WTC11 (cell line): ENCODE measurements around the gene LGR6. TPM values are rescaled to one million over a fixed set of nuclear protein-coding genes. Genes with fewer than 3 reads are reported as not detected.

Experiments used
- ATAC-seq: fragments of 200-7000 bp; cut with Tn5 transposase; 2 replicates; pipeline ENCODE4 v1.10.0; 2021; ENCODE audit warnings: mild to moderate bottlenecking, moderate library complexity
- CTCF ChIA-PET: fragments of 300-600 bp; sonication (Branson Sonifier 250); formaldehyde crosslinking; loops from one replicate; lab custom pipeline; 2021; ENCODE audit warnings: antibody characterized with exemption; lab: Charles Lee
- POLR2A ChIA-PET: fragments of 350-600 bp; sonication (Branson Sonifier 250); formaldehyde crosslinking; loops from one replicate; lab custom pipeline; 2021; ENCODE audit warnings: antibody characterized with exemption; lab: Charles Lee
- DNase-seq: peaks from one replicate; pipeline ENCODE4 v3.0.0; 2021; ENCODE audit warnings: low spot score
- H3K27ac Mint-ChIP-seq: 2 replicates; pipeline ENCODE4 v1.8.0; 2021; ENCODE audit warnings: mixed read lengths
- H3K27me3 Mint-ChIP-seq: 2 replicates; pipeline ENCODE4 v1.8.0; 2021; ENCODE audit warnings: low read depth, mild to moderate bottlenecking, moderate library complexity, mixed read lengths
- H3K36me3 Mint-ChIP-seq: 2 replicates; pipeline ENCODE4 v1.8.0; 2021; ENCODE audit warnings: mixed read lengths
- H3K4me1 Mint-ChIP-seq: 2 replicates; pipeline ENCODE4 v1.8.0; 2022; ENCODE audit warnings: mixed read lengths
- H3K4me3 Mint-ChIP-seq: 2 replicates; pipeline ENCODE4 v1.8.0; 2021; ENCODE audit warnings: mild to moderate bottlenecking, moderate library complexity, mixed read lengths
- H3K9me3 Mint-ChIP-seq: 2 replicates; pipeline ENCODE4 v1.8.0; 2021; ENCODE audit warnings: mixed read lengths
- CBFB ChIP-seq: sonication (generic); formaldehyde crosslinking; IDR thresholded peaks from 2 replicates; pipeline ENCODE4 v1.8.1; 2022; ENCODE audit warnings: mild to moderate bottlenecking, low read depth, missing genetic modification reagents
- ELF4 ChIP-seq: sonication (generic); formaldehyde crosslinking; IDR thresholded peaks from 2 replicates; pipeline ENCODE4 v1.8.1; 2022; ENCODE audit warnings: low read depth, mild to moderate bottlenecking, moderate library complexity, missing genetic modification reagents
- FOXK1 ChIP-seq: sonication (generic); formaldehyde crosslinking; IDR thresholded peaks from 2 replicates; pipeline ENCODE4 v1.8.0; 2022; ENCODE audit warnings: mild to moderate bottlenecking, moderate library complexity, missing genetic modification reagents
- FOXP1 ChIP-seq: sonication (generic); formaldehyde crosslinking; IDR thresholded peaks from 2 replicates; pipeline ENCODE4 v1.8.0; 2022; ENCODE audit warnings: missing genetic modification reagents, mild to moderate bottlenecking, moderate library complexity, borderline replicate concordance
- RELA ChIP-seq: sonication (generic); formaldehyde crosslinking; IDR thresholded peaks from 2 replicates; pipeline ENCODE4 v1.8.1; 2022; ENCODE audit warnings: missing genetic modification reagents, mild to moderate bottlenecking, borderline replicate concordance
- TEAD4 ChIP-seq: sonication (generic); formaldehyde crosslinking; IDR thresholded peaks from 2 replicates; pipeline ENCODE4 v1.8.0; 2022; ENCODE audit warnings: mild to moderate bottlenecking, missing genetic modification reagents
- ZNF219 ChIP-seq: sonication (generic); formaldehyde crosslinking; IDR thresholded peaks from 2 replicates; pipeline ENCODE4 v1.8.0; 2023; ENCODE audit warnings: missing genetic modification reagents, mild to moderate bottlenecking, borderline replicate concordance
- ZNF263 ChIP-seq: sonication (generic); formaldehyde crosslinking; IDR thresholded peaks from 2 replicates; pipeline ENCODE4 v1.8.1; 2022; ENCODE audit warnings: low read depth, mild to moderate bottlenecking, moderate library complexity, missing genetic modification reagents
- ZNF317 ChIP-seq: sonication (generic); formaldehyde crosslinking; IDR thresholded peaks from 2 replicates; pipeline ENCODE4 v1.8.1; 2023; ENCODE audit warnings: low read depth, mild to moderate bottlenecking, moderate library complexity, missing genetic modification reagents, borderline replicate concordance
- ZNF396 ChIP-seq: fragments of 250-450 bp; sonication (Bioruptor Pico); IDR thresholded peaks from 2 replicates; pipeline ENCODE4 v1.8.0; 2021; ENCODE audit warnings: mild to moderate bottlenecking, moderate library complexity, borderline replicate concordance
- total RNA-seq: library from RNA; stranded (reverse); gene quantifications from 3 replicates; pipeline ENCODE4 v1.2.3, GENCODE V29; 2021
- TF ChIP-seq, protein P1 (sequence below): sonication (generic); formaldehyde crosslinking; IDR thresholded peaks from 2 replicates; pipeline ENCODE4 v1.8.1; 2022; ENCODE audit warnings: low read depth, missing genetic modification reagents, borderline replicate concordance
- TF ChIP-seq, protein P2 (sequence below): sonication (generic); formaldehyde crosslinking; IDR thresholded peaks from 2 replicates; pipeline ENCODE4 v1.8.0; 2022; ENCODE audit warnings: mild to moderate bottlenecking, missing genetic modification reagents
- TF ChIP-seq, protein P3 (sequence below): sonication (generic); formaldehyde crosslinking; IDR thresholded peaks from 2 replicates; pipeline ENCODE4 v1.8.0; 2022; ENCODE audit warnings: mild to moderate bottlenecking, missing genetic modification reagents
- TF ChIP-seq, protein P4 (sequence below): sonication (generic); formaldehyde crosslinking; IDR thresholded peaks from 2 replicates; pipeline ENCODE4 v1.8.0; 2022; ENCODE audit warnings: missing genetic modification reagents
- TF ChIP-seq, protein P5 (sequence below): sonication (generic); formaldehyde crosslinking; IDR thresholded peaks from 2 replicates; pipeline ENCODE4 v1.8.0; 2022; ENCODE audit warnings: mild to moderate bottlenecking, missing genetic modification reagents
- TF ChIP-seq, protein P6 (sequence below): fragments of 250-450 bp; sonication (Bioruptor Pico); IDR thresholded peaks from 2 replicates; pipeline ENCODE4 v2.1.2; 2022; ENCODE audit warnings: mild to moderate bottlenecking, moderate library complexity
- TF ChIP-seq, protein P7 (sequence below): fragments of 200-600 bp; IDR thresholded peaks from 2 replicates; pipeline ENCODE4 v1.8.0; 2022; ENCODE audit warnings: antibody characterized with exemption

The LGR6 gene
- total RNA-seq, 1 experiment from 2014 or later: 1.1 TPM

DNA sequence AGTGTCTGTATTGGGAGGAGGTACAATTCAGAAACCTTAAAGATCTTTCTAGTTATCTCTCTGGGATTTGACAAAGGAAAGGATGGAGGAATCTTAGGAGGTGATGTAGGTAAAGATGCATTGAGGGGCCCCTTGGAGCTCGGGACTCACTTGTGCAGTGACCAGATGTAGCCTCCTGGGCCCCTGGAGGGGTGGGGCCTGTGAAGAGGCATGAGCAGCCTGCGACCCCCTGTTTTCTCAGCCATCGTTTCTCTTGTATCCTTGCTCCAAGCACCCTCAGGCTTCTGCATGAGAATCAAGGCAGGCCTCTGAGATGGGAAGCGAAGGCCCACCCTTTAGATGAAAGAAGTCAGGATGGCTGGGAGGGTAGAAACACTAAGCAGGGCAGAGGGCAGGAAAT, 39.6 kb downstream of the LGR6 start:
- Mint-ChIP-seq H3K4me3 (no peak overlapping the region), H3K4me1 (peaks cover 45% of the 10 kb centered on the region), H3K9me3 (no peaks in the 10 kb centered on the region), H3K27me3 (peaks cover 4% of the 10 kb centered on the region; the same call in 1 of the 2 replicates), H3K36me3 (no peaks in the 10 kb centered on the region), H3K27ac (no peak overlapping the region)
- TF ChIP-seq, protein P1, sequence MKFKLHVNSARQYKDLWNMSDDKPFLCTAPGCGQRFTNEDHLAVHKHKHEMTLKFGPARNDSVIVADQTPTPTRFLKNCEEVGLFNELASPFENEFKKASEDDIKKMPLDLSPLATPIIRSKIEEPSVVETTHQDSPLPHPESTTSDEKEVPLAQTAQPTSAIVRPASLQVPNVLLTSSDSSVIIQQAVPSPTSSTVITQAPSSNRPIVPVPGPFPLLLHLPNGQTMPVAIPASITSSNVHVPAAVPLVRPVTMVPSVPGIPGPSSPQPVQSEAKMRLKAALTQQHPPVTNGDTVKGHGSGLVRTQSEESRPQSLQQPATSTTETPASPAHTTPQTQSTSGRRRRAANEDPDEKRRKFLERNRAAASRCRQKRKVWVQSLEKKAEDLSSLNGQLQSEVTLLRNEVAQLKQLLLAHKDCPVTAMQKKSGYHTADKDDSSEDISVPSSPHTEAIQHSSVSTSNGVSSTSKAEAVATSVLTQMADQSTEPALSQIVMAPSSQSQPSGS (CRISPR knock-in tag): no peak
- TF ChIP-seq, protein P2, sequence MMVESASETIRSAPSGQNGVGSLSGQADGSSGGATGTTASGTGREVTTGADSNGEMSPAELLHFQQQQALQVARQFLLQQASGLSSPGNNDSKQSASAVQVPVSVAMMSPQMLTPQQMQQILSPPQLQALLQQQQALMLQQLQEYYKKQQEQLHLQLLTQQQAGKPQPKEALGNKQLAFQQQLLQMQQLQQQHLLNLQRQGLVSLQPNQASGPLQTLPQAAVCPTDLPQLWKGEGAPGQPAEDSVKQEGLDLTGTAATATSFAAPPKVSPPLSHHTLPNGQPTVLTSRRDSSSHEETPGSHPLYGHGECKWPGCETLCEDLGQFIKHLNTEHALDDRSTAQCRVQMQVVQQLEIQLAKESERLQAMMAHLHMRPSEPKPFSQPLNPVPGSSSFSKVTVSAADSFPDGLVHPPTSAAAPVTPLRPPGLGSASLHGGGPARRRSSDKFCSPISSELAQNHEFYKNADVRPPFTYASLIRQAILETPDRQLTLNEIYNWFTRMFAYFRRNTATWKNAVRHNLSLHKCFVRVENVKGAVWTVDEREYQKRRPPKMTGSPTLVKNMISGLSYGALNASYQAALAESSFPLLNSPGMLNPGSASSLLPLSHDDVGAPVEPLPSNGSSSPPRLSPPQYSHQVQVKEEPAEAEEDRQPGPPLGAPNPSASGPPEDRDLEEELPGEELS (CRISPR knock-in tag): no peak
- TF ChIP-seq ZNF317 (no peak), ZNF396 (CRISPR knock-in tag) (no peak), TEAD4 (no peak), ZNF219 (CRISPR knock-in tag) (no peak), CBFB (CRISPR knock-in tag) (no peak), RELA (CRISPR knock-in tag) (no peak), ELF4 (CRISPR knock-in tag) (no peak), FOXK1 (CRISPR knock-in tag) (no peak), ZNF263 (no peak), FOXP1 (CRISPR knock-in tag) (no peak)
- TF ChIP-seq, protein P3, sequence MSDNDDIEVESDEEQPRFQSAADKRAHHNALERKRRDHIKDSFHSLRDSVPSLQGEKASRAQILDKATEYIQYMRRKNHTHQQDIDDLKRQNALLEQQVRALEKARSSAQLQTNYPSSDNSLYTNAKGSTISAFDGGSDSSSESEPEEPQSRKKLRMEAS: no peak
- TF ChIP-seq, protein P4, sequence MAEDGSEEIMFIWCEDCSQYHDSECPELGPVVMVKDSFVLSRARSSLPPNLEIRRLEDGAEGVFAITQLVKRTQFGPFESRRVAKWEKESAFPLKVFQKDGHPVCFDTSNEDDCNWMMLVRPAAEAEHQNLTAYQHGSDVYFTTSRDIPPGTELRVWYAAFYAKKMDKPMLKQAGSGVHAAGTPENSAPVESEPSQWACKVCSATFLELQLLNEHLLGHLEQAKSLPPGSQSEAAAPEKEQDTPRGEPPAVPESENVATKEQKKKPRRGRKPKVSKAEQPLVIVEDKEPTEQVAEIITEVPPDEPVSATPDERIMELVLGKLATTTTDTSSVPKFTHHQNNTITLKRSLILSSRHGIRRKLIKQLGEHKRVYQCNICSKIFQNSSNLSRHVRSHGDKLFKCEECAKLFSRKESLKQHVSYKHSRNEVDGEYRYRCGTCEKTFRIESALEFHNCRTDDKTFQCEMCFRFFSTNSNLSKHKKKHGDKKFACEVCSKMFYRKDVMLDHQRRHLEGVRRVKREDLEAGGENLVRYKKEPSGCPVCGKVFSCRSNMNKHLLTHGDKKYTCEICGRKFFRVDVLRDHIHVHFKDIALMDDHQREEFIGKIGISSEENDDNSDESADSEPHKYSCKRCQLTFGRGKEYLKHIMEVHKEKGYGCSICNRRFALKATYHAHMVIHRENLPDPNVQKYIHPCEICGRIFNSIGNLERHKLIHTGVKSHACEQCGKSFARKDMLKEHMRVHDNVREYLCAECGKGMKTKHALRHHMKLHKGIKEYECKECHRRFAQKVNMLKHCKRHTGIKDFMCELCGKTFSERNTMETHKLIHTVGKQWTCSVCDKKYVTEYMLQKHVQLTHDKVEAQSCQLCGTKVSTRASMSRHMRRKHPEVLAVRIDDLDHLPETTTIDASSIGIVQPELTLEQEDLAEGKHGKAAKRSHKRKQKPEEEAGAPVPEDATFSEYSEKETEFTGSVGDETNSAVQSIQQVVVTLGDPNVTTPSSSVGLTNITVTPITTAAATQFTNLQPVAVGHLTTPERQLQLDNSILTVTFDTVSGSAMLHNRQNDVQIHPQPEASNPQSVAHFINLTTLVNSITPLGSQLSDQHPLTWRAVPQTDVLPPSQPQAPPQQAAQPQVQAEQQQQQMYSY (CRISPR knock-in tag): no peak
- TF ChIP-seq, protein P5, sequence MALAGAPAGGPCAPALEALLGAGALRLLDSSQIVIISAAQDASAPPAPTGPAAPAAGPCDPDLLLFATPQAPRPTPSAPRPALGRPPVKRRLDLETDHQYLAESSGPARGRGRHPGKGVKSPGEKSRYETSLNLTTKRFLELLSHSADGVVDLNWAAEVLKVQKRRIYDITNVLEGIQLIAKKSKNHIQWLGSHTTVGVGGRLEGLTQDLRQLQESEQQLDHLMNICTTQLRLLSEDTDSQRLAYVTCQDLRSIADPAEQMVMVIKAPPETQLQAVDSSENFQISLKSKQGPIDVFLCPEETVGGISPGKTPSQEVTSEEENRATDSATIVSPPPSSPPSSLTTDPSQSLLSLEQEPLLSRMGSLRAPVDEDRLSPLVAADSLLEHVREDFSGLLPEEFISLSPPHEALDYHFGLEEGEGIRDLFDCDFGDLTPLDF (CRISPR knock-in tag): no peak
- TF ChIP-seq, protein P6, sequence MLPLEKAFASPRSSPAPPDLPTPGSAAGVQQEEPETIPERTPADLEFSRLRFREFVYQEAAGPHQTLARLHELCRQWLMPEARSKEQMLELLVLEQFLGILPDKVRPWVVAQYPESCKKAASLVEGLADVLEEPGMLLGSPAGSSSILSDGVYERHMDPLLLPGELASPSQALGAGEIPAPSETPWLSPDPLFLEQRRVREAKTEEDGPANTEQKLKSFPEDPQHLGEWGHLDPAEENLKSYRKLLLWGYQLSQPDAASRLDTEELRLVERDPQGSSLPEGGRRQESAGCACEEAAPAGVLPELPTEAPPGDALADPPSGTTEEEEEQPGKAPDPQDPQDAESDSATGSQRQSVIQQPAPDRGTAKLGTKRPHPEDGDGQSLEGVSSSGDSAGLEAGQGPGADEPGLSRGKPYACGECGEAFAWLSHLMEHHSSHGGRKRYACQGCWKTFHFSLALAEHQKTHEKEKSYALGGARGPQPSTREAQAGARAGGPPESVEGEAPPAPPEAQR: no peak
- TF ChIP-seq, protein P7, sequence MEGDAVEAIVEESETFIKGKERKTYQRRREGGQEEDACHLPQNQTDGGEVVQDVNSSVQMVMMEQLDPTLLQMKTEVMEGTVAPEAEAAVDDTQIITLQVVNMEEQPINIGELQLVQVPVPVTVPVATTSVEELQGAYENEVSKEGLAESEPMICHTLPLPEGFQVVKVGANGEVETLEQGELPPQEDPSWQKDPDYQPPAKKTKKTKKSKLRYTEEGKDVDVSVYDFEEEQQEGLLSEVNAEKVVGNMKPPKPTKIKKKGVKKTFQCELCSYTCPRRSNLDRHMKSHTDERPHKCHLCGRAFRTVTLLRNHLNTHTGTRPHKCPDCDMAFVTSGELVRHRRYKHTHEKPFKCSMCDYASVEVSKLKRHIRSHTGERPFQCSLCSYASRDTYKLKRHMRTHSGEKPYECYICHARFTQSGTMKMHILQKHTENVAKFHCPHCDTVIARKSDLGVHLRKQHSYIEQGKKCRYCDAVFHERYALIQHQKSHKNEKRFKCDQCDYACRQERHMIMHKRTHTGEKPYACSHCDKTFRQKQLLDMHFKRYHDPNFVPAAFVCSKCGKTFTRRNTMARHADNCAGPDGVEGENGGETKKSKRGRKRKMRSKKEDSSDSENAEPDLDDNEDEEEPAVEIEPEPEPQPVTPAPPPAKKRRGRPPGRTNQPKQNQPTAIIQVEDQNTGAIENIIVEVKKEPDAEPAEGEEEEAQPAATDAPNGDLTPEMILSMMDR: no peak
- POLR2A ChIA-PET: no interaction called here
- ATAC-seq (no peak), DNase-seq (no peak)
- CTCF ChIA-PET: interaction anchor here (1.3 to 1.4 kb wide), 3 partner anchors 40 to 82 kb away, joined by 3 to 6 read pairs (median 4); partner anchors contain the start of gene LGR6
